T-helper 1 cell (primary cell): Measurements from ENCODE around the gene ORAI3.

ENCODE experiments used
- DNase-seq, 5 donors: peaks; one replicate each; pipeline ENCODE4 v3.0.0-alpha.2; 2012 to 2020

Gene ORAI3

GRCh38 chr16:30992276-30992780 lies 43.5 kb downstream of the ORAI3 start:
- no peak for DNase-seq

GRCh38 chr16:30992931-30993816 lies 44.3 kb downstream of the ORAI3 start:
- DNase-seq = no peak

DNA sequence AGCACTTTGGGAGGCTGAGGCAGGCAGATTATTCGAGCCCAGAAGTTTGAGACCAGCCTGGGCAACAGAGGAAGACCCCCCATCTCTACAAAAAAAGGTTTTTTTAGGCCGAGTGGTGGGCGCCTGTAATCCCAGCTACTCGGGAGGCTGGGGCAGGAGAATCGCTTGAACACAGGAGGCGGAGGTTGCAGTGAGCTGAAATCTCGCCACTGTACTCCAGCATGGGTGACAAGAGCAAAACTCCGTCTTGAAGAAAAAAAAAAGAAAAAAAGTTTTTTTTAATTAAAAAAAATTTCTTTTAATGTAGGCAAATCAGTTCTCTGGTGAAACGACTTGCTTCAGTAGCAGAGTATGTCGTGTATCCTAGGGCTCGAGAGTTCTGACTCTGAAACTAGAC lies 47.1 kb downstream of the ORAI3 start:
- no peak for DNase-seq

DNA sequence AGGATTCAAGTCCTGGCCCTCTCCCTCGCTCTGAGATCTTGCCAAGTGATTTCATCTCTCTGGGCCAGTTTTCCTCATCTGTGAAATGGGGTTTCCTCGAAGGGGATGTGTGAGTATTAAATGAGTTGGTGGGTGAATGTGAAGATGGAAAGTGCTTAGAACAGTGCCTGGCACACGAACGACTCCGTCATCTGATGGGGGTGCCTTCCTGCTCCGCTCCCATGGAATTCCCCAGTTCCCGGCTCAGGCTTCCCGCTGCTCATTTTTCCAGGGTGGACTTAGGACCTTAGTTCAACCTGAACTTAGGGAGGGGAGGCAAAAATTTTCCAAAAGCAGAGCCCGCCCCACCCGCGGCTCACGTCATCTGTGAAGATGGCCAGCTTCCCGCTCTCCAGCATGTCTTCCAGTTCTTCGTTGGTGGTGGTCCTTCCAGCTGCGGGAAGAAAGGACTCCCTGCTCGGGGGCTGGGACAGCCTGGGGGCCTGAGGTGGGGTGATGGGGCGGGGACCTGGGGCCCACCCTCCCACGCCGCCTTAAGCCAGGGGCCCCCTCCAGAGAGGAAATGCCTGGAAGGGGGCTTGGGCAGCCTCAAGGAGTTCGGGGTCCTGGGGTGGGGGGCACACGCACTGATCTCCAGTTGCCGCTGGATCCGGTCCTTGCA lies 47.6 kb downstream of the ORAI3 start:
- no peak for DNase-seq

- peak; percentile 74 to 83 (median 78) for DNase-seq
Measured at GRCh38 chr16:30996985-30997724, 48.3 kb downstream of the ORAI3 start.

DNA sequence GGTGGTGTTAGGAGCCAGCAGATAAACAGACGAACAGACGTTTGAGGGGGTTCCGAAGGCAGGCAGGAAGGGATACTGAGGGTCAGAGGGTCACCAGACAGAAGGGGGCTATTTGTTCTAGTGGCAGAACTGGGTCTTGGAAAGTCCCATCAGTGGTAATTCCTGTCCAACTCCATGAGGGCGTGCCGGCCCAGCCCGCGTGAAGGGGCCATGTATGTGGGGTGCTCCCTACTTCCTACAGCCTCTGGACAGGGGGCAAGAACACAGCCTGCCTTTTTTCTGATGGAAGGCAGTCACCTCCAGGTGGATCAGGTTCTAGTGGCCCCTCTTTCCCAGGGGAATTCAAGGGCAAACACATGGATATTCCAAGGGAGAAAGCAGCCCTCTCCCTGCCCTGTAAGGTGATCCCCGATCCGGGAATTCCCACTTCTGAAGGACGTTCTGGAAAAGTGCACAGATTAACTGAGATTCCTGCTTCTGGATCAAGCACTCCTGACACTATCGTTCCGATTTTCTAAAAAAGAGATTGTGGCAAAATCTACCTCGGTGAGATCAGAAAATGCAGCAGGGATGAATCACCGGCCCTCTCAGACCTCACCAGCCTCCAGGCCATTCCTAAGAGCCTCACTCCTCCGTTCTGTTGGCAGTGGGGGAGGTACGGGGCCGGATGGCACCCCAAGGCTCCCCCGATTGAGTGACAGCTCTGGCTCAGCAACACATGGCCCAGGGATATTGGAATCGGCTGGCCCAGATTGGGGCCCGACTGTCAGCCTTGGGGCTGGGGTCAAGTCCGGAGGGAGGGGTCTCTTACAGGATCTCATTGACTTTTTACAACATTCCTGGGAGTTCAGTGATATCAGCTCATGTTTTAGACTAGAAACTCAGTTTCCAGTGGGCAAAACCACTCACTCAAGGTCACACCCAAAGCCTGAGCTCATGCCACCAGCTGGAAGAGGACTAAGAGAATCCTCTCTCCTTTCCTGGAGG lies 49.1 kb downstream of the ORAI3 start:
- DNase-seq = no peak

DNA sequence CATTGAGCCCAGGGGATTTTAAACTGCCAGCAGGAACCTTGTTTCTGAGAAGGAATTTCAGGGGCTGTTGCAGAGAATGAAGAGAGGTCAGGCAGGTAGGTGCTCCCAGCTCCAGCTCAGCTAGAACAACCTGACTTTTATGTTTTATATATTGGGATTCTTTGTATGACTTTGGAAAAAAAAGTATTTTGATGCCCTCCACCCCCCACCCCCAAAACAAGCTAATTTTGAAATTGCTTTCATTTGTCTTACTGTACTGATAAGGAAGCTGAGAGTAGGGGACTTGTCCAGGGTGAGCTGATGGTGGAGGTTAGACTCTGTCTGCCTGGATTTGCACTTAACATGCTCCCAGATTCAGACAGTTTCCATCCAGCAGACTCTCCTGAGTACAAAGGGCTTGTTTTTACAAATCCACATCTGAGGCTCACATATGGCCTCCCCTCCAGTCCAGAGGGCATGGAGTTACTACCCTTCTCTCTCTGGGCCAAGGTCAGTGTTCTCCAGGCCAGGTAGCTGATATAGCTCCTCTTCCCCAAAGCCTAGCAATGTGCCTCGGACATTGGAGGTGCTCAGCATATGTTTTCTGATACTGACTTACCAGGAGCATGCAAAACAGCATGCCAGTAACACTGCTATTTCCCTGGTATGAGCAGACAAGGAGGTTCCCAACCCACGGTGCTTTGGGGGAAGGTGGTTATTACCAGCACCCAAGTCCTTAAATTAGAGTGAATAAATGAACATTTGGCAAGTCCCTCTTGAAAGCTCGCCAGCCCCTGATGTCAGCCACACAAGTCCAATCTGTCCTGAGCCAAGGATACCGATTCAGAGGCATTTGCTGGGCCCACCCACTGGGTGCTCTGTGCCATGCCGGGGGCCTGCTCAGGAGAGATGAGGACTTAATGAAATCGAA lies 50.2 kb downstream of the ORAI3 start:
- no peak for DNase-seq

DNA sequence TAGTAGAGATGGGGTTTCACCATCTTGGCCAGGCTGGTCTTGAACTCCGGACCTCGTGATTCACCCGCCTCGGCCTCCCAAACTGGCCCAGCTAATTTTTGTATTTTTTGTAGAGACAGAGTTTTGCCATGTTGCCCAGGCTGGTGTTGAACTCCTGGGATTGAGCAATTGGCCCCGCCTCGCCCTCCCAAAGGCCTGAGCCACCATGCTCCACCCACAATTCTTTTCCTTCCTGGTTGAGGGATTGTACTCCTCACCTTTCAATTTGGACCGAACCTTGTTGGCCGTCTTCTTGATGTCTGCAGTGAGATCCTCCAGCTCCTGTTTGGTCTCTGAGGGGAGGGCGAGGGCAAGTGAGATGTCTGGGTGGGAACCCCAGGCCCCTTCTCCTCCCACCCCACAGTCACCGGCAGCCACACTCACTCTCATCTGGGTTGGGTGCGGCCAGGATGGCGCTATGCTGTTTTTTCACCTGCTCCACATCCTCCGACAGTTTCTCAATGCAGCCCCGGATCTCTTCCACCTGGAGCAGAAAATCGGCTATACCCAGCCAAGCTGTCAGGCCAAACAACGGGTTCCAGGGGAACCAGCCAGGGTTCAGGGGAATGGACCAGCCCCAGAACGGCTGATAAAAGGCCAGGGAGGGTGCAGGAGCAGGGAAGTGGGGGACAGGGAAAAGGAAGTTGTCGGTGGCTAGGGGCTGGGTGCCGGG lies 52.0 kb downstream of the ORAI3 start:
- no peak for DNase-seq

DNA sequence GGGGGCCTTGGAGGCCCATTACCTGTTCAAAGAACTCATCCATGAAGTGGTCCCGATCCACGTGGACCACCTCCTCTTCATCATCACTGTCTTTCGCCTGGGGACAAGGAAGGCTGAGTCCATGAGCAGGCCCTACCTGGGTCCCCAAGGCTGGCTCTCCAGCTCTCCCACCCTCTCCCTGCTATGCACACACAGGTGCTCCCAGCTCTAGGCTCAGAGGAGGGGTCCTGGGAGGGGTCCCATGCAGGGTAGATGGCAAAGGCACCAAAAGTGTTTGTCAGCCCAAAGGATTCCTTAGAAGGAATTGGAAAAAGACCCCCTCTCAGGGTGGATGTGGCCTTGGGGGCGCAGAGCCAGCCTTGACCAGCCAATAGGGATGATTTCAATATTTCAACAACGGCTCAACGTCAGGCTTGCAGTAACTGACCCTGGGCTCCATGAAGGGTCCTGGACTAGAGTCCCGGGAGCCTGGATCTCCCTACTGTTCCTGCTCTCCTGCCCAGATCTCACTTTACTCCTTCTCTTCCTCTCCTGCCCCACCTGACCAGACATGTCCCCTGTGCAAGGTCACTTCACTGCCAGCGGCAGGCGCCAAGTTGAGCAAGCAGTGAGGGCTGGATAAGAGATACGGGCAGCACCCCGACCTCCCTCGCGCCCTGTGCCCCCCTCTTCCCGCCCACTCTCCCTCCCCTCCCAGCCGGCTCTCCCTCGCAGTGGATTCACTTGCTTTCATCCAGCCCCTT lies 52.8 kb downstream of the ORAI3 start:
- DNase-seq = no peak

DNA sequence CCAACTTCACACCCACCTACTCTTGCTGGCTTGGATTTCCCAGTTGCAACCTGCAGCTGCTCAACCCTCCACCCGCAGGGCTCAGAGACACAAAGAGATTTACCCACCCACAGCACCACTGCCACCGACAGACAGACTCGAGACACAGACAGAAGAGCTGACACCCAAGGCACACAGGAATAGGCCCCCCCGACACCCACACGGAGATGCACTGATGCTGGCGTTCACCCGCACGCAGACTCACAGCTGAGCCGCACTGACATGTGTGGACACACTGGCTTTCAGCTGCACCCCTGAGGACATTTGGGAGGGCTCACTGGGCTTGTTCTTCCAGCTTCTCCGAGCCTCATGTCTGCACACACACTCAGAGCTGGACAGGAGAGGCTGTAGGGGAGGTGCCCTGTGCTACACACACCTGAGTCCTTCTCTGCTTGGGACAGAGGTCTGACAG lies 53.4 kb downstream of the ORAI3 start:
- DNase-seq = no peak

GRCh38 chr16:31002862-31003341 lies 54.0 kb downstream of the ORAI3 start:
- no peak for DNase-seq

- DNase-seq = no peak
Measured at GRCh38 chr16:31003744-31004143, 54.9 kb downstream of the ORAI3 start.
